ENCODE measurements around the gene PCNX2.
A peak's percentile ranks its signal among the peaks of the same experiment; 100 is the strongest.

Gene PCNX2

DNA sequence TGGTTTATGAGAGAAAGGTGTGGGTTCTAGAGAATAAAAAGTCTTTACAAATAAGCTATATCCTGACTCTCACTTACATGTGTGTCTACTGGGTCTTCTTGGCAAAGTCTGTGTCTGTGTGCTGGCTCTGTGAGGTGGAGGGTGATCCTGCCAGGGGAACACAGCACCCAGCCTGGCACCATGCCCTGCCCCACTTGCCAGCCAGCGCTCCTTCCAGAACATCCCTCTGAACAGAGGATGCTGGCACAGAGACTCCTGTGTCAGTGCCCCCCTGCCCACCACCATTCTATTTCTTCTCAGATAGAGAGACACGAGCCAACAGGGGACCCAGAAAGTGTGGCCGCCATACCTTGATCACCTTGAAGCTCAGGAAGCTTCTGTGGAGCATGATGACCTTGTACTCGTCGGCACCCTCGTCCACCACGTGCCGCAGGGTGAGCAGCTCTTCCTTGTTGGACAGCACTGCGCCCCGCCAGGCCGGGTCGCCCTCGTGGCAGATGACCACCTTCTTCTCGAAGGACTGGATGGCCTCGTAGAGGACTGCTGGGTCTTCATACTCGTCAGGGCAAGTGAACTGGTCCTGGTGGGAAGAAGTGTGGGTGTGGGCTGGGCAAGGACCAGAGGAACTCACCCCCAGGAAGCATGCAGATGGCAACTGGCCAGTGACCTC lies 295.4 kb downstream of the PCNX2 start:
- DNase-seq: no peak

GRCh38 chr1:232998646-232999045 lies 296.9 kb downstream of the PCNX2 start:
- DNase-seq: no peak

DNA sequence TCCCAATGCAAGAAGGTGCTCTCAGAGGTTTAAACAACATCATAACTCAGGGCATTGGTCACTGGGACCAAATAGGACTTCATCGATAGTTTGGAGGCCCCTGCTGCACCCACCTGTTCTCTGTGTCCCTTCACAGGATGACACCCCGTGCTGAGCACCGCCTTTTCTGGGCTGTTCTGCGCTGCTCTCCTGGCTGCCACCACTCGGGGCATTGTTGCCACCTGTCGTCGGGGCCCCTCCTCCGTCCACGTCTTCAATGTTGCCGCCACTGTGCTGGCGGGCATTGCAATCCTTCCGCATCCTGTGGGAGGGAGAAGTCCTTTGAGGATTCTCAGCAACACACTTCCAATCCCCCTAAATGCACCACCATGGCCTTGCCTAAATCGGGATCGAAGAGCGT lies 297.4 kb downstream of the PCNX2 start:
- no peak for DNase-seq

GRCh38 chr1:232996143-232996542 lies 299.4 kb downstream of the PCNX2 start:
- DNase-seq: no peak

DNA sequence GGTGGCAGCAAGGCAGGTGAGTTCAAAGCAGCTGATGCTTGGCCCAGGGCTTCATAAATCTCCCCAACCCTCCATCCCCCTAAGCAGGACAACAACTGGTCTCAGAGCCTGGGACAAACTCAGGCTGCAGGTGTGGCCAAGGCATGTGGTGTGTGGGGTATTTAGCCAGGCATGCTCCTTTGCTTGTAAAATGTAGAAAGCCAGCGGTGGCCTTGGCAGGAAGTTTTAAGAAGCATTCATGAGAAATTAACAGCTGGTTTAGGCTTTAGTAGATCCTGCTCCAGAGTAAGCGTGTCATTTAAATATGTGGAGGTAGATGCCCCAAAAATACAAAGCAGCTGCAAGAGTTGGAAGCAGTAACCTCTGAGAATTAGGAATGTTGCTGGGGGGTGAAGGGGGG lies 300.3 kb downstream of the PCNX2 start:
- no peak for DNase-seq

DNA sequence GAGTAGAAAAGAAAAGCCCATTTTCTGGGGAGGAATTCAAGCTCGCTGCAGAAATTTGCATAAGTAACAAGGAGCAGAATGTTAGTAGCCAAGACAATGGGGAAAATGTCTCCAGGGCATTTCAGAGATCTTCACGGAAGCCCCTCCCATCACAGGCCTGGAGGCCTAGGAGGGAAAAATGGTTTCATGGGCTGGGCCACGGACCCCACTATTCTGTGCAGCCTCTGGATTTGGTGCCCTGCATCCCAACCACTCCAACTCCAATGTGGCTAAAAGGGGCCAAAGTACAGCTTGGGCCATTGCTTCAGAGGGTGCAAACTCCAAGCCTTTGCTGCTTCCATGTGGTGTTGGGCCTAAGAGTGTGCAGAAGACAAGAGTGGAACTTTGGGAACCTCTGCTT lies 302.0 kb downstream of the PCNX2 start:
- no peak for DNase-seq

DNA sequence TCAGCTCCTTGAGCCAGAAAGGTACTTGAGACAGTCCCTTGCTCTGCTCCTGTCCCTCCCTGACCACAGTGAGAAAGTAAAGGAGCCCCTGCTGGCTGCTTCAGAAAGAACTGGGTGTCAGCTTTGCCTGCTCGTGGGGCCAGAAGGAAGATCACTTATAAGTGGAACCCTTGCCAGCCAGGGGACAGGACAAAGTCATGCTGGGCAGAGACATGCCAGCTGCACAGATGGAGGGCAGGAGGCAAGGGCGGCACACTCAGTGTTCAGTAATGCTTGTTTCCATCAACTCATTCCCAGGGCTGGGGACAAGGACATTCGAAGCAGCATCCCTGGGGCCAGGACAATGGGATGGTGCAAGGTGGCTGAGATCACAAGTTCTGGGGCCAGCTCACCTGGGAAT lies 303.3 kb downstream of the PCNX2 start:
- DNase-seq: no peak

- no peak for DNase-seq
Measured at GRCh38 chr1:232991238-232991637, 304.3 kb downstream of the PCNX2 start.

DNA sequence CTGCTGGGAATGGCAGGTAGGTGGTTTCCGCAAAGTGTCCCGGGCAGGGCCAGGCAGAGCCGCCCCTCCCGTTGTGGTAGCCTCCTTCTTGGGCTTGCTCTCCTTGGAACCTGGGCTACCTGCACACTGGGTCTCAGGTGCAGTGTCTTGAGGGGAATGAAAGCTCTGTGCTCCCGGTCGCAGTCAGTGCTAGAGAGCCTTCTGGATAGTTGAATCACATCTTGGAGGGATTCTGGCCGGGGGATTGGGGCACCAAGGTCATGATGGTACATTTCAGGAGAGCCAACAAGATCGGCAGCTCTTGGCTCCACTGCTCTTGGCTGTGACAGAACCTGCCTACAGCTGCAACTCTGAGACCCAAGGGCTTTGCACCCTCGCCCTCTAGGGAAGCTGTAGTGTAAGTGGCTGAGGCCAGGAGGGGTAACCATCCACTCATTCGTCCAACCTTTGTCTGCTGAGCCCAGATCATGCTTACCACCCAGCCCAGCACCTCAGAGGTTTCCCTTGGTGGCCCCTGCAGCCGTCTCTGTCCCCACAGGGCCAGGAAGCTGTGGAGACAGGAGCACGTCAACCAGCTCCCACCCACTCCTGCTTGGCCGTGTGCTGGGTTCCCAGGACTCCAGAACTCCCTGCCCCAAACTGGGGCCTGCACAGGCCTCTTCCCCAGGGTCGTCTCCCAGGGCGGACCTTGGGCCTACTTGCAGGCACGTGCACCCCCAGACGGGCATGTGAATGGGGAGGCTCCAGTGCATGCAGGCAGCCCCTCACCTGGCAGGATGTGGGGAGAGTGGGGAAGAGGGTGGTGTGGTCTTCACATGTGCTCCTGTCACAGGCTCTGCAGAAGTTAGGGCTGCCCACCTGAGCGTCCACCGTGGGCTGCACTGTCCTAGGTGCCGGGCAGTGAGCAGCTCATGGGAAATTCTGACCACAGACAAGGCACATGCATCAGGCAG lies 305.1 kb downstream of the PCNX2 start:
- no peak for DNase-seq

- DNase-seq: no peak
Measured at GRCh38 chr1:232988572-232989040, 306.9 kb downstream of the PCNX2 start.

DNA sequence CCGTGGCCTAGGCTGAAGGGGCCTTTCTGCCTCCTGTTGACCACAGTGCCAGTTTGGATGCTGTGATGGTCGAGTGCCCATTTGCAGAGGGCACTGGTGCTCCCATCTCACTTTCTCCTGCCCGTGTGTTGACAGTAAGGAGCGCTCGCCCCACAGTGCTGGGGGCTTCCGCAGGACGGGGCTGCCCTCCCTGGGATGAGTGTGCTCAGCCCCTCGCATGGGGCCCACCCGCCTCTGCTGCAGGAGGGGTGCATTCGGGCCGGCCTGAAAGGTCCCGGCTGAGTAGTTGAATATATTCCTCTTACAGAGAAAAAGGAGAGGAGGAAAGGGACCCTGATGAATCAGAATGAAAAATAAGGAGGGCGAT lies 307.8 kb downstream of the PCNX2 start:
- DNase-seq: no peak

GRCh38 chr1:232987046-232987773 lies 308.3 kb downstream of the PCNX2 start:
- no peak for DNase-seq

DNA sequence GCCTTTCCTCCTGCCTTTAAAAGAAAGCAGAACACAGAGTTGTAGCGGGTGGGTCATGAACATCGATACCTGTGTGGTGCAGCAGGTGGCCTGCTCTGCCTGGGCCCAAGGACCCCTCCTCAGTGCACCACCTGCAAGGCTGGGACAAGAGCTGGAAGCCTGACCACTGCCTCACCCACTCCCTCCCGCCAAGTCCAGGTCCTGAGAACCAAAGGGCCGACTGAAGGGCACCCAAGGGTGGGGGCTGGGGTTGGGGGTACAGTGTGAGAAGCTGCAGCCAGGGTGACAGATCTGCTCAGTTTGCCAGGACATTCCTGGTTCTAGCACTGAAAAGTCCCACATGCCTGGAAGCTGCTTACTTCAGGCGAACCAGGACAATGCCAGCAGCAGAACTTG lies 309.0 kb downstream of the PCNX2 start:
- DNase-seq: no peak

GRCh38 chr1:232985882-232986526 lies 309.5 kb downstream of the PCNX2 start:
- no peak for DNase-seq

DNA sequence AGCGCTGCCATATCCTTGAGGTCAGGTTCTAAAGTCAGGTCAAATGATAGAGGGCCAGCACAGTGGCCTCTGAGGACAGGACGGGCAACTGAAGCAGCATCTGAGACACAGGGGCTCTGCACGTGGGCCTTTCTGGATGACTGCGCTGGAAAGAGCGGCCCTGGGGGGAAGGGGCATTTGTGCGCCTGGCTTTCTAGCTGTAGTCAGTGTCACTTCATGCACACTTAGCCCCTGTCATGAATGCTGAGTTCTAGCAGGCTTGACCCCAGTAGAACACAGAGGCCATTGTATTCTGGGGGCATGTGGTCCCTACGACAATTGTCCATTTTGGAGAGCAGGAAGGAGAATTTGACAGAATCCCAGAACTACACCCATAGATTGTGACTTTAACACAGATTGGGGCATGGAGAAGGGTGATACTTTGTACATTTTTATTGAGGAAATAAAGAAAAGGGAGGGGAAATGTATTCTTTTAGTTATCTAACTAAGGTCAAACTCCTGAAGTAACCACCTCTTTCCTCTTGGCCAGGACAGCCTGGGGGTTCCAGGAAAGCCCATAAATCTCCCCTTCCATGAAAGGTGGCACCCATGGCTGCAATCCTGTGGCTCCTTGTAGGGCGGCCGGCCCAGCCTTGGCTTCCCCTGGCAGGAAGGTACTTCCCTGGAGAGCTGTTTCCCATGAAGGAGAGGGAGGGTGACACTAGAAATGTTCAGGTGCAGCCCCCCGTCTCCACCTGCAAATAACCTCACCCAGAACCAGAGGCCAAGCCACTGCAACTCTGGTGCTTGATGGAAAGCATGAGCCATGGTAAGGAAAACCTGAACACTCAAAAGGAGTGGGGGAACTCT lies 310.7 kb downstream of the PCNX2 start:
- no peak for DNase-seq

- no peak for DNase-seq
Measured at GRCh38 chr1:232983817-232984567, 311.5 kb downstream of the PCNX2 start.

GRCh38 chr1:232983375-232983774 lies 312.1 kb downstream of the PCNX2 start:
- no peak for DNase-seq

GRCh38 chr1:232982238-232982944 lies 313.1 kb downstream of the PCNX2 start:
- peak; percentile 24 for DNase-seq

- DNase-seq: no peak
Measured at GRCh38 chr1:232980986-232981560, 314.5 kb downstream of the PCNX2 start.
